Keratinocyte (primary cell): ENCODE measurements around the gene CLDND2. TPM values are rescaled to one million over a fixed set of nuclear protein-coding genes. Genes with fewer than 3 reads are reported as not detected.

Experiments
- DNase-seq: peaks from one replicate; pipeline ENCODE4 v3.0.0-alpha.2; 2011; ENCODE audit warnings: low read depth, missing footprints, low spot score
- FAIRE-seq: peaks from 2 replicates; lab custom pipeline; 2011; peaks lifted over from hg19 to GRCh38; lab: Jason Lieb, UNC
- H2AFZ ChIP-seq: 2 replicates; pipeline ENCODE4 v1.6.0; 2012; ENCODE audit warnings: low read length, control low read depth, inconsistent platforms; ENCODE audit not compliant: control insufficient read depth
- H3K27ac ChIP-seq: 2 replicates; pipeline ENCODE4 v1.5.1; 2011; ENCODE audit warnings: low read length; ENCODE audit not compliant: control insufficient read depth, insufficient read depth
- H3K27me3 ChIP-seq: 3 replicates; pipeline ENCODE4 v1.6.0; 2011; ENCODE audit warnings: low read length; ENCODE audit not compliant: control insufficient read depth, insufficient read depth; ENCODE audit errors: extremely low read depth
- H3K36me3 ChIP-seq, 2 experiments: 2 replicates in 1 of 2; 3 replicates in 1 of 2; pipeline ENCODE4 v1.5.1; 2011; ENCODE audit warnings: low read length in 2 of 2, mild to moderate bottlenecking in 1 of 2; ENCODE audit not compliant: control insufficient read depth in 2 of 2, insufficient read depth in 2 of 2; ENCODE audit errors: extremely low read depth in 1 of 2
- H3K4me1 ChIP-seq: 3 replicates; pipeline ENCODE4 v1.5.1; 2011; ENCODE audit warnings: low read length; ENCODE audit not compliant: control insufficient read depth, insufficient read depth; ENCODE audit errors: extremely low read depth
- H3K4me2 ChIP-seq: 3 replicates; pipeline ENCODE4 v1.6.0; 2011; ENCODE audit warnings: low read depth, low read length; ENCODE audit not compliant: control insufficient read depth, insufficient read depth; ENCODE audit errors: extremely low read depth
- H3K4me3 ChIP-seq, 3 experiments: fragments of 200-600 bp in 1 of 3; sonication (generic) in 1 of 3; 2 replicates in 2 of 3; 3 replicates in 1 of 3; pipeline ENCODE4 v1.5.1; 2011 to 2016; ENCODE audit warnings: low read length in 3 of 3, mild to moderate bottlenecking in 3 of 3, control low read depth in 2 of 3, inconsistent platforms in 1 of 3, low read depth in 1 of 3, mixed read lengths in 1 of 3, mixed run types in 1 of 3, moderate library complexity in 1 of 3; ENCODE audit not compliant: control insufficient read depth in 2 of 3, insufficient read depth in 2 of 3; ENCODE audit errors: extremely low read depth in 1 of 3
- H3K79me2 ChIP-seq: 2 replicates; pipeline ENCODE4 v1.6.0; 2012; ENCODE audit warnings: low read length; ENCODE audit not compliant: control insufficient read depth, insufficient read depth
- H3K9ac ChIP-seq: 3 replicates; pipeline ENCODE4 v1.6.0; 2011; ENCODE audit warnings: low read length; ENCODE audit not compliant: control insufficient read depth, insufficient read depth; ENCODE audit errors: extremely low read depth
- H3K9me1 ChIP-seq: 3 replicates; pipeline ENCODE4 v1.6.0; 2011; ENCODE audit warnings: low read length; ENCODE audit not compliant: control insufficient read depth, insufficient read depth; ENCODE audit errors: extremely low read depth
- H3K9me3 ChIP-seq: 2 replicates; pipeline ENCODE4 v1.5.1; 2012; ENCODE audit warnings: low read depth, low read length; ENCODE audit not compliant: control insufficient read depth
- H4K20me1 ChIP-seq: 3 replicates; pipeline ENCODE4 v1.6.0; 2011; ENCODE audit warnings: low read length; ENCODE audit not compliant: control insufficient read depth, insufficient read depth; ENCODE audit errors: extremely low read depth
- CTCF ChIP-seq, 3 experiments: IDR thresholded peaks in 1 of 3; conservative IDR thresholded peaks in 1 of 3; optimal IDR thresholded peaks in 1 of 3; 2 replicates in 2 of 3; 3 replicates in 1 of 3; pipeline versions ENCODE3 to v1.5.1; 2011; ENCODE audit warnings: low read length in 3 of 3, mild to moderate bottlenecking in 3 of 3, moderate library complexity in 2 of 3, control low read depth in 1 of 3, inconsistent platforms in 1 of 3; ENCODE audit not compliant: insufficient read depth in 2 of 3; ENCODE audit errors: extremely low read depth in 1 of 3
- EZH2 ChIP-seq: IDR thresholded peaks from one replicate; pipeline ENCODE4 v1.6.1; 2012; ENCODE audit warnings: inconsistent platforms, mild to moderate bottlenecking, low read length, moderate library complexity
- dilution Hi-C: fragments of 300-500 bp; cut with MboI; formaldehyde crosslinking; loops from one replicate; pipeline ENCODE4 v1.7.0; 2020; ENCODE audit warnings: low sequenced_read_pairs; ENCODE audit not compliant: extremely low pct_ligation_motif_present
- polyA plus RNA-seq, 5 experiments: library from polyadenylated mRNA; depleted of rRNA in 3 of 5; stranded (reverse) in 3 of 5; stranded (forward) in 1 of 5; unstranded in 1 of 5; fragments of >200 nt; gene quantifications; 1 replicate in 1 of 5; 2 replicates in 3 of 5; 3 replicates in 1 of 5; pipeline versions ENCODE4 v1.2.1 to v1.2.3, GENCODE V29; 2011 to 2012; ENCODE audit warnings: missing spikeins in 2 of 5, low read depth in 1 of 5, low replicate concordance in 1 of 5

CLDND2 gene
- polyA plus RNA-seq, 1 donor (not counting 4 experiments of a cell fraction or from before 2014, with no cell fraction given): 0.37 TPM

GRCh38 chr19:51354742-51355148 lies 14.1 kb downstream of the CLDND2 start:
- dilution Hi-C loops: no loop called here
- FAIRE-seq: no peak
- Histone ChIP-seq H3K79me2 (no peaks in the 10 kb centered on the region), H3K27ac (no peak overlapping the region), H3K4me2 (no peak overlapping the region), H3K9me3 (no peaks in the 10 kb centered on the region), H3K9me1 (no peaks in the 10 kb centered on the region), H3K36me3 (peaks cover 0 to 6% of the 10 kb centered on the region in 2 experiments), H3K27me3 (no peaks in the 10 kb centered on the region), H2AFZ (no peak overlapping the region), H4K20me1 (no peaks in the 10 kb centered on the region), H3K9ac (no peak overlapping the region), H3K4me3 (no peak overlapping the region), H3K4me1 (peaks cover 7% of the 10 kb centered on the region)
- TF ChIP-seq CTCF (optimal IDR thresholded peaks at IDR 0.05 in 1 of 3, IDR thresholded peaks at IDR 0.05 in 1 of 3, conservative IDR thresholded peaks at IDR 0.05 in 1 of 3; ENCODE audit: extremely low read depth in 1 of 3, insufficient read depth in 2 of 3, low read length in 3 of 3): no peak
- no peak for TF ChIP-seq EZH2
- DNase-seq: no peak

GRCh38 chr19:51354103-51354741 lies 14.6 kb downstream of the CLDND2 start:
- TF ChIP-seq EZH2 (no peak), CTCF (optimal IDR thresholded peaks at IDR 0.05 in 1 of 3, IDR thresholded peaks at IDR 0.05 in 1 of 3, conservative IDR thresholded peaks at IDR 0.05 in 1 of 3; ENCODE audit: extremely low read depth in 1 of 3, insufficient read depth in 2 of 3, low read length in 3 of 3) (no peak)
- dilution Hi-C loops: no loop called here
- no peaks in the 10 kb centered on the region for H3K79me2 ChIP-seq

More at GRCh38 chr19:51354103-51354741, 14.6 kb downstream of the CLDND2 start:
- no peak overlapping the region for H3K4me2 ChIP-seq
- H3K4me3 ChIP-seq: no peak overlapping the region
- H3K27me3 ChIP-seq: no peaks in the 10 kb centered on the region
- FAIRE-seq (no peak), DNase-seq (no peak)
- no peak overlapping the region for H2AFZ ChIP-seq
- H4K20me1 ChIP-seq: no peaks in the 10 kb centered on the region
- no peak overlapping the region for H3K27ac ChIP-seq
- H3K4me1 ChIP-seq: peaks cover 2% of the 10 kb centered on the region
- no peak overlapping the region for H3K9ac ChIP-seq
- no peaks in the 10 kb centered on the region for H3K9me3 ChIP-seq
- H3K9me1 ChIP-seq: no peaks in the 10 kb centered on the region
- peaks cover 0 to 8% of the 10 kb centered on the region in 2 experiments for H3K36me3 ChIP-seq
